ENCODE measurements around the gene SIVA1. TPM values are rescaled to one million over a fixed set of nuclear protein-coding genes. Genes with fewer than 3 reads are reported as not detected.

Gene SIVA1
- polyA plus RNA-seq, 1 of the 3 experiments (the other 2 are of a cell fraction), result 137 TPM

GRCh38 chr14:104786726-104787675, 34.1 kb downstream of the SIVA1 start:
- CTCF ChIA-PET, result interaction anchor here (1.0 to 6.3 kb wide), 3 partner anchors 18 to 64 kb away, joined by 3 to 35 read pairs (median 4); partner anchors contain the start of gene ADSS1

GRCh38 chr14:104787736-104788135, 34.8 kb downstream of the SIVA1 start:
- DNase-seq, result no peak
- no peak overlapping the region for H2AFZ ChIP-seq (ENCODE audit: low read depth)
- no peak overlapping the region for H3K9ac ChIP-seq
- peaks cover 0 to 41% of the 10 kb centered on the region in 2 experiments for H3K36me3 ChIP-seq (replicated peaks in 1 of 2; ENCODE audit: control insufficient read depth in 1 of 2, insufficient read depth in 2 of 2, low read length in 1 of 2)
- H3K4me1 ChIP-seq (ENCODE audit: control insufficient read depth in 1 of 2, insufficient read depth in 2 of 2, low read depth in 1 of 2, low read length in 1 of 2), result peaks cover 0 to 3% of the 10 kb centered on the region in 2 experiments; a peak in 1 of 4 replicates
- no peak overlapping the region for H3K4me3 ChIP-seq (ENCODE audit: low read depth in 2 of 2, low read length in 1 of 2)
- ChIA-PET POLR2A (no interaction called here), CTCF (interaction anchor here (1.0 to 6.3 kb wide), 3 partner anchors 19 to 64 kb away, joined by 3 to 35 read pairs (median 4); partner anchors contain the start of gene ADSS1)
- H3K27ac ChIP-seq (ENCODE audit: low read depth in 2 of 2, low read length in 1 of 2), result no peak overlapping the region
- peaks cover 75% of the 10 kb centered on the region for H3K79me2 ChIP-seq (ENCODE audit: insufficient read depth)
- H3K27me3 ChIP-seq (ENCODE audit: insufficient read depth), result no peaks in the 10 kb centered on the region
- TF ChIP-seq JUND (IDR thresholded peaks at IDR 0.05) (no peak), SMC3 (IDR thresholded peaks at IDR 0.05; ENCODE audit: low read depth, low read length) (no peak), RCOR1 (IDR thresholded peaks at IDR 0.05; ENCODE audit: low read length) (no peak), FOXJ3 (CRISPR knock-in tag; IDR thresholded peaks at IDR 0.05) (no peak), USF1 (IDR thresholded peaks at IDR 0.05; ENCODE audit: borderline replicate concordance, low read depth) (no peak), RFX5 (IDR thresholded peaks at IDR 0.05; ENCODE audit: low read length) (no peak), MXI1 (IDR thresholded peaks at IDR 0.05; ENCODE audit: low read depth, low read length) (no peak), FOSL2 (IDR thresholded peaks at IDR 0.05; ENCODE audit: borderline replicate concordance, low read depth) (no peak), TCF12 (IDR thresholded peaks at IDR 0.05) (no peak), PBX3 (IDR thresholded peaks at IDR 0.05) (no peak), YY1 (IDR thresholded peaks at IDR 0.05; ENCODE audit: low read depth) (no peak), CTCF (IDR thresholded peaks at IDR 0.05) (no peak), RXRA (IDR thresholded peaks at IDR 0.05; ENCODE audit: borderline replicate concordance, low read depth) (no peak), NFIC (IDR thresholded peaks at IDR 0.05; ENCODE audit: borderline replicate concordance) (no peak)
- H3F3A ChIP-seq (replicated peaks; ENCODE audit: insufficient read depth), result no peaks in the 10 kb centered on the region
- H3K9me2 ChIP-seq, result no peaks in the 10 kb centered on the region
- peaks cover 78% of the 10 kb centered on the region for H4K20me1 ChIP-seq (ENCODE audit: insufficient read depth)
- 83% methylated on average over 3 of the region's 7 CpGs for WGBS (ENCODE audit: low lambda C conversion rate)
- H3K9me3 ChIP-seq, result no peaks in the 10 kb centered on the region
- H3K4me2 ChIP-seq, result no peak overlapping the region

More at GRCh38 chr14:104786726-104787675, 34.1 kb downstream of the SIVA1 start:
- POLR2A ChIA-PET, result no interaction called here
- Histone ChIP-seq H3K9me3 (no peaks in the 10 kb centered on the region), H3K4me1 (ENCODE audit: control insufficient read depth in 1 of 2, insufficient read depth in 2 of 2, low read depth in 1 of 2, low read length in 1 of 2) (peaks cover 0 to 2% of the 10 kb centered on the region in 2 experiments; a peak in 1 of 4 replicates), H3K27me3 (ENCODE audit: insufficient read depth) (no peaks in the 10 kb centered on the region), H3K4me3 (ENCODE audit: low read depth in 2 of 2, low read length in 1 of 2) (no peak overlapping the region), H4K20me1 (ENCODE audit: insufficient read depth) (peaks cover 70% of the 10 kb centered on the region), H3K9me2 (no peaks in the 10 kb centered on the region), H3K27ac (ENCODE audit: low read depth in 2 of 2, low read length in 1 of 2) (no peak overlapping the region; a peak in 1 of 4 replicates), H3K36me3 (replicated peaks in 1 of 2; ENCODE audit: control insufficient read depth in 1 of 2, insufficient read depth in 2 of 2, low read length in 1 of 2) (peaks cover 0 to 39% of the 10 kb centered on the region in 2 experiments), H3K9ac (no peak overlapping the region), H3K4me2 (no peak overlapping the region), H3F3A (replicated peaks; ENCODE audit: insufficient read depth) (no peaks in the 10 kb centered on the region), H2AFZ (ENCODE audit: low read depth) (no peak overlapping the region), H3K79me2 (ENCODE audit: insufficient read depth) (peaks cover 68% of the 10 kb centered on the region)
- no peak for DNase-seq
- TF ChIP-seq MAX (IDR thresholded peaks at IDR 0.05; ENCODE audit: low read depth) (no peak), USF2 (IDR thresholded peaks at IDR 0.05; ENCODE audit: borderline replicate concordance, low read depth, low read length) (no peak), FOXM1 (IDR thresholded peaks at IDR 0.05; ENCODE audit: low read depth) (no peak), NRF1 (IDR thresholded peaks at IDR 0.05; ENCODE audit: low read depth, low read length) (no peak)
- WGBS (ENCODE audit: low lambda C conversion rate), result 73% methylated on average over 3 of the region's 30 CpGs
